ENCODE measurements around the gene PRND.
A peak's percentile ranks its signal among the peaks of the same experiment; 100 is the strongest.
"Not testable (repeated sequence)": the region's sequence is repeated elsewhere in the genome, so short reads cannot be mapped to it uniquely, and the experiment has no call there.

PRND gene

GRCh38 chr20:4721719-4722118, at the start of gene PRND:
Gene PRND (plus strand): TSS chr20:4721909. CDS start chr20:4724552, 2,643 bp downstream.
- DNase-seq = no peak

- no peak for DNase-seq
These were observed 48.8 kb upstream of the PRND start for GRCh38 chr20:4672948-4673347.

- no peak for DNase-seq
These were observed 48.2 kb upstream of the PRND start for GRCh38 chr20:4673371-4674001.

GRCh38 chr20:4674672-4675071, 47.0 kb upstream of the PRND start:
- no peak for DNase-seq

GRCh38 chr20:4677846-4678245, 43.9 kb upstream of the PRND start:
- no peak for DNase-seq

GRCh38 chr20:4681401-4681800, 40.3 kb upstream of the PRND start:
- DNase-seq = peak in 1 of 2 donors; percentile 20

GRCh38 chr20:4681991-4682401, 39.7 kb upstream of the PRND start:
- no peak for DNase-seq

GRCh38 chr20:4682682-4683081, 39.0 kb upstream of the PRND start:
- DNase-seq = no peak

GRCh38 chr20:4683261-4683660, 38.4 kb upstream of the PRND start:
- no peak for DNase-seq

- DNase-seq = no peak
These were observed 36.8 kb upstream of the PRND start for GRCh38 chr20:4684837-4685413.

- DNase-seq = no peak
These were observed 35.8 kb upstream of the PRND start for GRCh38 chr20:4685923-4686221.

- DNase-seq = no peak
These were observed 33.4 kb upstream of the PRND start for GRCh38 chr20:4688305-4688704.

GRCh38 chr20:4689220-4689619, 32.5 kb upstream of the PRND start:
- DNase-seq = peak in 1 of 2 donors; percentile 14

GRCh38 chr20:4691753-4692152, 30.0 kb upstream of the PRND start:
- no peak for DNase-seq

- no peak for DNase-seq
These were observed 27.6 kb upstream of the PRND start for GRCh38 chr20:4694076-4694475.

- no peak for DNase-seq
These were observed 24.4 kb upstream of the PRND start for GRCh38 chr20:4697189-4697830.

GRCh38 chr20:4697831-4698221, 23.9 kb upstream of the PRND start:
- DNase-seq = no peak

GRCh38 chr20:4699216-4699615, 22.5 kb upstream of the PRND start:
- no peak for DNase-seq

GRCh38 chr20:4699957-4700356, 21.8 kb upstream of the PRND start:
- DNase-seq = no peak

GRCh38 chr20:4702562-4703280, 19.0 kb upstream of the PRND start:
- no peak for DNase-seq

GRCh38 chr20:4703281-4703676, 18.4 kb upstream of the PRND start:
- no peak for DNase-seq

- DNase-seq = not testable (repeated sequence)
These were observed 14.8 kb upstream of the PRND start for GRCh38 chr20:4706941-4707340.

- no peak for DNase-seq
These were observed 13.7 kb upstream of the PRND start for GRCh38 chr20:4708036-4708435.

GRCh38 chr20:4708856-4709255, 12.9 kb upstream of the PRND start:
- DNase-seq = no peak
